ENCODE data around the gene FBP1.
"Not testable (repeated sequence)": the region's sequence is repeated elsewhere in the genome, so short reads cannot be mapped to it uniquely, and the experiment has no call there.

The FBP1 gene

GRCh38 chr9:94576131-94576530 lies 63.2 kb downstream of the FBP1 start:
- DNase-seq (ENCODE audit: low read depth), result no peak

GRCh38 chr9:94568972-94569712 lies 70.2 kb downstream of the FBP1 start:
- no peak for DNase-seq (ENCODE audit: low read depth)

GRCh38 chr9:94568250-94568889 lies 70.9 kb downstream of the FBP1 start:
- no peak for DNase-seq (ENCODE audit: low read depth)

GRCh38 chr9:94567271-94567670 lies 72.0 kb downstream of the FBP1 start:
- no peak for DNase-seq (ENCODE audit: low read depth)

- no peak for DNase-seq (ENCODE audit: low read depth)
These were observed 72.8 kb downstream of the FBP1 start for GRCh38 chr9:94566550-94566949.

- not testable (repeated sequence) for DNase-seq (ENCODE audit: low read depth)
These were observed 75.0 kb downstream of the FBP1 start for GRCh38 chr9:94564279-94564678.

GRCh38 chr9:94563548-94563947 lies 75.8 kb downstream of the FBP1 start:
- DNase-seq (ENCODE audit: low read depth), result no peak

GRCh38 chr9:94560237-94560636 lies 79.1 kb downstream of the FBP1 start:
- no peak for DNase-seq (ENCODE audit: low read depth)

GRCh38 chr9:94557376-94557775 lies 81.9 kb downstream of the FBP1 start:
- no peak for DNase-seq (ENCODE audit: low read depth)

GRCh38 chr9:94554439-94555331 lies 84.6 kb downstream of the FBP1 start, which contains the start of gene PCAT7:
Gene PCAT7, plus strand, starts transcription at chr9:94555083.
- DNase-seq (ENCODE audit: low read depth), result no peak

GRCh38 chr9:94554078-94554438 lies 85.3 kb downstream of the FBP1 start:
- no peak for DNase-seq (ENCODE audit: low read depth)

All from stimulated activated CD8-positive, alpha-beta memory T cell treated with anti-CD3 and anti-CD28 coated beads, Interleukin-12 subunit alpha, Interleukin-12 subunit beta, amount 100 ng/mL, for 1 hour (primary cell).